ENCODE results near the gene RSU1.
A peak's percentile ranks its signal among the peaks of the same experiment; 100 is the strongest.
"Not testable (repeated sequence)": the region's sequence is repeated elsewhere in the genome, so short reads cannot be mapped to it uniquely, and the experiment has no call there.

Gene RSU1

GRCh38 chr10:16832351-16833080 lies 15.3 kb upstream of the RSU1 start:
- Histone ChIP-seq H3K27me3 (ENCODE audit: low read depth, low read length) (no peaks in the 10 kb centered on the region), H3K4me1 (ENCODE audit: low read length) (peaks cover 4% of the 10 kb centered on the region), H3K36me3 (replicated peaks; ENCODE audit: low read depth, low read length) (no peaks in the 10 kb centered on the region), H3K4me2 (ENCODE audit: low read length) (no peak overlapping the region), H3K79me2 (ENCODE audit: low read length) (no peaks in the 10 kb centered on the region), H3K9ac (ENCODE audit: low read length) (no peak overlapping the region), H3K9me3 (ENCODE audit: insufficient read depth, low read length) (no peaks in the 10 kb centered on the region), H3K4me3 (ENCODE audit: low read length) (no peak overlapping the region), H3K27ac (ENCODE audit: low read length) (no peak overlapping the region), H4K20me1 (ENCODE audit: insufficient read depth, low read length) (no peaks in the 10 kb centered on the region), H2AFZ (ENCODE audit: low read depth, low read length) (no peak overlapping the region)
- TF ChIP-seq CTCF (IDR thresholded peaks at IDR 0.05; ENCODE audit: low read depth, low read length): no peak
- TF ChIP-seq EZH2phosphoT487 (IDR thresholded peaks at IDR 0.05; ENCODE audit: low read depth): no peak

- no peak overlapping the region for H3K4me3 ChIP-seq (ENCODE audit: low read length)
- H3K27ac ChIP-seq (ENCODE audit: low read length): no peak overlapping the region
- H3K36me3 ChIP-seq (replicated peaks; ENCODE audit: low read depth, low read length): no peaks in the 10 kb centered on the region
- H3K79me2 ChIP-seq (ENCODE audit: low read length): no peaks in the 10 kb centered on the region
- H3K4me1 ChIP-seq (ENCODE audit: low read length): peaks cover 4% of the 10 kb centered on the region
- no peaks in the 10 kb centered on the region for H4K20me1 ChIP-seq (ENCODE audit: insufficient read depth, low read length)
- H3K9me3 ChIP-seq (ENCODE audit: insufficient read depth, low read length): no peaks in the 10 kb centered on the region
- H3K9ac ChIP-seq (ENCODE audit: low read length): no peak overlapping the region
- H3K4me2 ChIP-seq (ENCODE audit: low read length): no peak overlapping the region
- H3K27me3 ChIP-seq (ENCODE audit: low read depth, low read length): no peaks in the 10 kb centered on the region
- H2AFZ ChIP-seq (ENCODE audit: low read depth, low read length): no peak overlapping the region
- TF ChIP-seq EZH2phosphoT487 (IDR thresholded peaks at IDR 0.05; ENCODE audit: low read depth) (no peak), CTCF (IDR thresholded peaks at IDR 0.05; ENCODE audit: low read depth, low read length) (no peak)
Measured at GRCh38 chr10:16828701-16829175, 11.5 kb upstream of the RSU1 start.

GRCh38 chr10:16828114-16828568 lies 10.9 kb upstream of the RSU1 start:
- Histone ChIP-seq H2AFZ (ENCODE audit: low read depth, low read length) (no peak overlapping the region), H3K4me3 (ENCODE audit: low read length) (no peak overlapping the region), H3K9me3 (ENCODE audit: insufficient read depth, low read length) (no peaks in the 10 kb centered on the region), H3K79me2 (ENCODE audit: low read length) (no peaks in the 10 kb centered on the region), H3K36me3 (replicated peaks; ENCODE audit: low read depth, low read length) (no peaks in the 10 kb centered on the region), H3K27ac (ENCODE audit: low read length) (no peak overlapping the region), H3K4me2 (ENCODE audit: low read length) (peak overlapping the region; percentile 56), H4K20me1 (ENCODE audit: insufficient read depth, low read length) (no peaks in the 10 kb centered on the region), H3K27me3 (ENCODE audit: low read depth, low read length) (no peaks in the 10 kb centered on the region), H3K4me1 (ENCODE audit: low read length) (peaks cover 4% of the 10 kb centered on the region), H3K9ac (ENCODE audit: low read length) (no peak overlapping the region)
- peak; percentile 54 for TF ChIP-seq CTCF (IDR thresholded peaks at IDR 0.05; ENCODE audit: low read depth, low read length)
- no peak for TF ChIP-seq EZH2phosphoT487 (IDR thresholded peaks at IDR 0.05; ENCODE audit: low read depth)

- not testable (repeated sequence) for H3K4me1 ChIP-seq (ENCODE audit: low read length); H3K4me3 ChIP-seq (ENCODE audit: low read length); H3K27me3 ChIP-seq (ENCODE audit: low read depth, low read length); H3K36me3 ChIP-seq (replicated peaks; ENCODE audit: low read depth, low read length); H3K9me3 ChIP-seq (ENCODE audit: insufficient read depth, low read length); H3K79me2 ChIP-seq (ENCODE audit: low read length); H3K9ac ChIP-seq (ENCODE audit: low read length); H2AFZ ChIP-seq (ENCODE audit: low read depth, low read length); H3K27ac ChIP-seq (ENCODE audit: low read length); H4K20me1 ChIP-seq (ENCODE audit: insufficient read depth, low read length)
- peak overlapping the region; percentile 56; the same call in 1 of the 2 replicates for H3K4me2 ChIP-seq (ENCODE audit: low read length)
Measured at GRCh38 chr10:16827474-16827873, 10.2 kb upstream of the RSU1 start.
